Colonic mucosa (tissue), 4 donors: ENCODE data around the gene PRPF19. TPM values are rescaled to one million over a fixed set of nuclear protein-coding genes. Genes with fewer than 3 reads are reported as not detected.

Source experiments
- DNase-seq: peaks from one replicate; pipeline ENCODE4 v3.0.0-alpha.2; 2020
- H3K27ac ChIP-seq: fragments of 200-600 bp; one replicate; pipeline ENCODE4 v1.8.0; 2021
- H3K27me3 ChIP-seq: fragments of 200-600 bp; one replicate; pipeline ENCODE4 v1.8.0; 2021
- H3K36me3 ChIP-seq: fragments of 200-600 bp; one replicate; pipeline ENCODE4 v1.8.0; 2021
- H3K4me1 ChIP-seq: fragments of 200-600 bp; one replicate; pipeline ENCODE4 v1.8.0; 2021; ENCODE audit warnings: mild to moderate bottlenecking
- H3K4me3 ChIP-seq: fragments of 200-600 bp; one replicate; pipeline ENCODE4 v1.8.0; 2021
- H3K9ac ChIP-seq, 2 donors: one replicate each; pipeline ENCODE4 v1.7.0; 2013; ENCODE audit warnings: control low read depth in 2 of 2, low read depth in 2 of 2, low read length in 2 of 2
- H3K9me3 ChIP-seq: fragments of 200-600 bp; one replicate; pipeline ENCODE4 v1.8.0; 2021
- intact Hi-C: fragments of 100-400 bp; cut with DNase I; formaldehyde crosslinking; loops from one replicate; pipeline ENCODE4 v1.14.1; 2022
- total RNA-seq, 2 donors: library from RNA; stranded (reverse); fragmentation: NEBNext Ultra II Directional in 1 of 2; extraction: Animal tissue kit (Norgen Biotek cat#: 25700) in 1 of 2; gene quantifications; one replicate each; pipeline ENCODE4 v1.2.1, GENCODE V29; 2021
- TF ChIP-seq, protein P1 (sequence below): fragments of 200-600 bp; IDR thresholded peaks from one replicate; pipeline ENCODE4 v1.8.0; 2022; ENCODE audit warnings: antibody characterized with exemption, mild to moderate bottlenecking
- donor health status: healthy.
- donor health status: DM: no; HTN: no; CAD: no.
- donor health status: DM: no; HTN: no; CAD: no.

PRPF19 gene
- total RNA-seq, 2 donors from 2014 or later = 59.3 to 172 TPM

- H3K9ac ChIP-seq = no peak overlapping the region
- no peaks in the 10 kb centered on the region for H3K27me3 ChIP-seq
- H3K27ac ChIP-seq = peak overlapping the region; percentile 66
- no peaks in the 10 kb centered on the region for H3K36me3 ChIP-seq
- DNase-seq = no peak
- H3K9me3 ChIP-seq = no peaks in the 10 kb centered on the region
- TF ChIP-seq, protein P1, sequence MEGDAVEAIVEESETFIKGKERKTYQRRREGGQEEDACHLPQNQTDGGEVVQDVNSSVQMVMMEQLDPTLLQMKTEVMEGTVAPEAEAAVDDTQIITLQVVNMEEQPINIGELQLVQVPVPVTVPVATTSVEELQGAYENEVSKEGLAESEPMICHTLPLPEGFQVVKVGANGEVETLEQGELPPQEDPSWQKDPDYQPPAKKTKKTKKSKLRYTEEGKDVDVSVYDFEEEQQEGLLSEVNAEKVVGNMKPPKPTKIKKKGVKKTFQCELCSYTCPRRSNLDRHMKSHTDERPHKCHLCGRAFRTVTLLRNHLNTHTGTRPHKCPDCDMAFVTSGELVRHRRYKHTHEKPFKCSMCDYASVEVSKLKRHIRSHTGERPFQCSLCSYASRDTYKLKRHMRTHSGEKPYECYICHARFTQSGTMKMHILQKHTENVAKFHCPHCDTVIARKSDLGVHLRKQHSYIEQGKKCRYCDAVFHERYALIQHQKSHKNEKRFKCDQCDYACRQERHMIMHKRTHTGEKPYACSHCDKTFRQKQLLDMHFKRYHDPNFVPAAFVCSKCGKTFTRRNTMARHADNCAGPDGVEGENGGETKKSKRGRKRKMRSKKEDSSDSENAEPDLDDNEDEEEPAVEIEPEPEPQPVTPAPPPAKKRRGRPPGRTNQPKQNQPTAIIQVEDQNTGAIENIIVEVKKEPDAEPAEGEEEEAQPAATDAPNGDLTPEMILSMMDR = no peak
- H3K4me1 ChIP-seq = peaks cover 4% of the 10 kb centered on the region
- intact Hi-C loops = no loop called here
- H3K4me3 ChIP-seq = no peak overlapping the region
Observed at GRCh38 chr11:60852982-60853950, 53.1 kb downstream of the PRPF19 start.

GRCh38 chr11:60852117-60852981 is 54.0 kb downstream of the PRPF19 start:
- H3K36me3 ChIP-seq = no peaks in the 10 kb centered on the region
- peaks cover 4% of the 10 kb centered on the region for H3K4me1 ChIP-seq
- no peaks in the 10 kb centered on the region for H3K9me3 ChIP-seq
- H3K27ac ChIP-seq = peak overlapping the region; percentile 66
- DNase-seq = peak; percentile 89
- peak overlapping the region; percentile 22 to 37 for H3K9ac ChIP-seq
- H3K27me3 ChIP-seq = no peaks in the 10 kb centered on the region
- peak overlapping the region; percentile 34 for H3K4me3 ChIP-seq
- TF ChIP-seq, protein P1 = no peak
- intact Hi-C loops = no loop called here

DNA sequence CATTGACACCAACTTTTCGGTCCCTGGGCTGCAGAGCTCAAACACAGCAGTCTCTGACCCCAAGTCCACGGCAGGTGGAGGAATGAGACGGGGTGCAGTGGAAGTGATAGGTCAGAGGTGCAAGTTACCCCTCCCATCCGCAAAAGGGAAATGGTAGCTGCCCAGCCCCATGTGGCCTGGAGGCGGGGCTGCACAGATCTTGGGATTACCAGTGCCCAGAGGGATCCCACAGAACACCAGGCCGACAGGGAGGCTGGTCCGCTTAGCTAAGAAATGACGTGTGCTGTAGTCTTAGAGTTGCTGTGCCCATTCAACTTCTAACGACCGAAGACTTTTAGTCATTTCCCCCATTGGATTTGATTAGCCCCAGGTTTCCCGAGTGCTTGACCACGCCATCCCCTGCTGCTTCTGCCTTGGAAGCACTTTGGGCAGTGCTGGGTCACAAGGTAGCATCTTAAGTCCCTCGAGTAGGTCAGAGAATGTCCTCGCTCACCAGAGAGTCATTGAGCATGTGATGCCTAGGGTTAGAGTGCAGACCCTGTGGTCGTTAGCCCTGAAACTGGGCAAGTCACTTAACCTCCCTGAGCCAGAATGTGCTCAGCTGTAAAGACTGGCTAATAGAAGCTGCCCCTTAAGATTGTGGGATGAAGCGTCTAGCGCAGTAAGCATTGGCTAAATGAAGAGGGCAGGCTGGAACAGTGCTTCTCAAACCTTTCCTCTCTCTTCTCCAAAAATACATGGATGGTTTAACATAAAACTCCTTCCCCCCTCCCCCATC is 54.9 kb downstream of the PRPF19 start:
- H3K27ac ChIP-seq = peak overlapping the region; percentile 66
- DNase-seq = no peak
- H3K27me3 ChIP-seq = no peaks in the 10 kb centered on the region
- H3K4me1 ChIP-seq = peaks cover 4% of the 10 kb centered on the region
- peak overlapping the region; percentile 22 to 39 for H3K9ac ChIP-seq
- H3K4me3 ChIP-seq = peak overlapping the region; percentile 34
- intact Hi-C loops = no loop called here
- H3K36me3 ChIP-seq = no peaks in the 10 kb centered on the region
- TF ChIP-seq, protein P1 = no peak
- no peaks in the 10 kb centered on the region for H3K9me3 ChIP-seq

- no peaks in the 10 kb centered on the region for H3K9me3 ChIP-seq
- no peak for DNase-seq
- H3K27ac ChIP-seq = no peak overlapping the region
- H3K9ac ChIP-seq = peak overlapping the region in 1 of 2 donors; percentile 23
- TF ChIP-seq, protein P1 = no peak
- no peak overlapping the region for H3K4me3 ChIP-seq
- no peaks in the 10 kb centered on the region for H3K27me3 ChIP-seq
- H3K36me3 ChIP-seq = no peaks in the 10 kb centered on the region
- H3K4me1 ChIP-seq = peaks cover 4% of the 10 kb centered on the region
- intact Hi-C loops = no loop called here
Observed at GRCh38 chr11:60849641-60850520, 56.5 kb downstream of the PRPF19 start.
